ENCODE data around the gene HNRNPM.
A peak's percentile ranks its signal among the peaks of the same experiment; 100 is the strongest.

HNRNPM gene

GRCh38 chr19:8445488-8446001 lies 770 bp downstream of the HNRNPM start:
- DNase-seq (ENCODE audit: low read depth), result no peak
- H3K4me3 ChIP-seq (ENCODE audit: low read depth, low read length), result peak overlapping the region; percentile 92
- in situ Hi-C loops (cut with HindIII; ENCODE audit: low sequenced_read_pairs), result loop anchor here (5.0 kb wide), 1 partner anchor 73 kb away; no protein-coding TSS in a partner anchor
- TF ChIP-seq CTCF (IDR thresholded peaks at IDR 0.05; ENCODE audit: low read depth, low read length, missing control alignments), result no peak

- no peak for TF ChIP-seq CTCF (IDR thresholded peaks at IDR 0.05; ENCODE audit: low read depth, low read length, missing control alignments)
- peak overlapping the region; percentile 92 for H3K4me3 ChIP-seq (ENCODE audit: low read depth, low read length)
- in situ Hi-C loops (cut with HindIII; ENCODE audit: low sequenced_read_pairs), result loop anchor here (5.0 kb wide), 1 partner anchor 74 kb away; no protein-coding TSS in a partner anchor
- no peak for DNase-seq (ENCODE audit: low read depth)
Measured at GRCh38 chr19:8446061-8446709, 1.4 kb downstream of the HNRNPM start.

GRCh38 chr19:8449830-8450229 lies 5.1 kb downstream of the HNRNPM start:
- H3K4me3 ChIP-seq (ENCODE audit: low read depth, low read length), result no peak overlapping the region
- no peak for TF ChIP-seq CTCF (IDR thresholded peaks at IDR 0.05; ENCODE audit: low read depth, low read length, missing control alignments)
- in situ Hi-C loops (cut with HindIII; ENCODE audit: low sequenced_read_pairs), result loop anchor here (5.0 kb wide), 1 partner anchor 78 kb away; no protein-coding TSS in a partner anchor
- no peak for DNase-seq (ENCODE audit: low read depth)

- no peak for DNase-seq (ENCODE audit: low read depth)
- in situ Hi-C loops (cut with HindIII; ENCODE audit: low sequenced_read_pairs), result no loop called here
- TF ChIP-seq CTCF (IDR thresholded peaks at IDR 0.05; ENCODE audit: low read depth, low read length, missing control alignments), result no peak
- H3K4me3 ChIP-seq (ENCODE audit: low read depth, low read length), result no peak overlapping the region
Measured at GRCh38 chr19:8451377-8451776, 6.6 kb downstream of the HNRNPM start.

- DNase-seq (ENCODE audit: low read depth), result peak; percentile 56
- in situ Hi-C loops (cut with HindIII; ENCODE audit: low sequenced_read_pairs), result no loop called here
- no peak for TF ChIP-seq CTCF (IDR thresholded peaks at IDR 0.05; ENCODE audit: low read depth, low read length, missing control alignments)
- H3K4me3 ChIP-seq (ENCODE audit: low read depth, low read length), result no peak overlapping the region
Measured at GRCh38 chr19:8451885-8452284, 7.1 kb downstream of the HNRNPM start.

GRCh38 chr19:8452446-8453123 lies 7.8 kb downstream of the HNRNPM start:
- no peak for DNase-seq (ENCODE audit: low read depth)
- no peak for TF ChIP-seq CTCF (IDR thresholded peaks at IDR 0.05; ENCODE audit: low read depth, low read length, missing control alignments)
- H3K4me3 ChIP-seq (ENCODE audit: low read depth, low read length), result no peak overlapping the region
- in situ Hi-C loops (cut with HindIII; ENCODE audit: low sequenced_read_pairs), result no loop called here
